Neural cell (in vitro differentiated cells): ENCODE results near the gene PRLHR. TPM values are rescaled to one million over a fixed set of nuclear protein-coding genes. Genes with fewer than 3 reads are reported as not detected.

Source experiments
- H2AFZ ChIP-seq: fragments of 200-600, 300-800 bp; sonication (generic), shearing (Covaris generic); 2 replicates; pipeline ENCODE4 v1.6.0; 2014; ENCODE audit warnings: low read depth, mild to moderate bottlenecking, antibody characterized with exemption, low read length, moderate library complexity
- H3F3A ChIP-seq: fragments of 200-600 bp; shearing (Covaris generic); 2 replicates; pipeline ENCODE4 v1.6.1; 2016; ENCODE audit warnings: mild to moderate bottlenecking, moderate library complexity, mixed read lengths, antibody characterized with exemption, low read length; ENCODE audit not compliant: insufficient read depth, poor library complexity, severe bottlenecking
- H3K27ac ChIP-seq: fragments of 200-600, 300-800 bp; sonication (generic), shearing (Covaris generic); 2 replicates; pipeline ENCODE4 v1.5.1; 2014; ENCODE audit warnings: mild to moderate bottlenecking, low read length, moderate library complexity
- H3K27me3 ChIP-seq: fragments of 300-800, 200-600 bp; sonication (generic), shearing (Covaris generic); 2 replicates; pipeline ENCODE4 v1.6.0; 2014; ENCODE audit warnings: mild to moderate bottlenecking, low read depth, low read length, moderate library complexity; ENCODE audit not compliant: insufficient read depth
- H3K36me3 ChIP-seq: fragments of 300-800, 200-600 bp; sonication (generic), shearing (Covaris generic); 2 replicates; pipeline ENCODE4 v1.5.1; 2014; ENCODE audit warnings: mild to moderate bottlenecking, antibody characterized with exemption, low read length, moderate library complexity; ENCODE audit not compliant: insufficient read depth
- H3K4me2 ChIP-seq: fragments of 300-800, 200-600 bp; sonication (generic), shearing (Covaris generic); 2 replicates; pipeline ENCODE4 v1.6.0; 2014; ENCODE audit warnings: mild to moderate bottlenecking, low read length
- H3K4me3 ChIP-seq: fragments of 300-800, 200-600 bp; sonication (generic), shearing (Covaris generic); 2 replicates; pipeline ENCODE4 v1.5.1; 2014; ENCODE audit warnings: mild to moderate bottlenecking, low read length, moderate library complexity
- H3K79me2 ChIP-seq: fragments of 200-600 bp; shearing (Covaris generic); replicated peaks from 2 replicates; pipeline ENCODE4 v1.6.0; 2014; ENCODE audit warnings: mild to moderate bottlenecking, low read length, moderate library complexity; ENCODE audit not compliant: insufficient read depth
- H3K9ac ChIP-seq: fragments of 300-800, 200-600 bp; sonication (generic), shearing (Covaris generic); 2 replicates; pipeline ENCODE4 v1.6.1; 2016; ENCODE audit warnings: mild to moderate bottlenecking, low read length, mixed read lengths
- H3K9me2 ChIP-seq: fragments of 200-600 bp; shearing (Covaris generic); 2 replicates; pipeline ENCODE4 v1.6.1; 2016; ENCODE audit warnings: mild to moderate bottlenecking, low read length, mixed read lengths; ENCODE audit not compliant: insufficient read depth
- H3K9me3 ChIP-seq: fragments of 200-600, 300-800 bp; sonication (generic), shearing (Covaris generic); 2 replicates; pipeline ENCODE4 v1.6.1; 2016; ENCODE audit warnings: mild to moderate bottlenecking, mixed run types, low read length, moderate library complexity, mixed read lengths
- H4K20me1 ChIP-seq: fragments of 200-600 bp; shearing (Covaris generic); 2 replicates; pipeline ENCODE4 v1.6.1; 2016; ENCODE audit warnings: mild to moderate bottlenecking, mixed run types; ENCODE audit not compliant: insufficient read depth
- CTCF ChIP-seq: fragments of 450-650 bp; IDR thresholded peaks from 2 replicates; pipeline ENCODE4 v1.5.1; 2014; ENCODE audit warnings: antibody characterized with exemption, mild to moderate bottlenecking, moderate library complexity; ENCODE audit not compliant: poor library complexity, severe bottlenecking
- EP300 ChIP-seq: fragments of 450-650 bp; conservative IDR thresholded peaks from 2 replicates; pipeline ENCODE4 v1.6.1; 2014; ENCODE audit warnings: antibody characterized with exemption, mild to moderate bottlenecking, moderate library complexity; ENCODE audit not compliant: poor library complexity, severe bottlenecking
- EZH2 ChIP-seq: fragments of 200-600, 300-800 bp; shearing (Covaris generic), sonication (generic); IDR thresholded peaks from 2 replicates; pipeline ENCODE4 v1.6.1; 2014; ENCODE audit warnings: antibody characterized with exemption, low read length, borderline replicate concordance, mild to moderate bottlenecking; ENCODE audit not compliant: insufficient read depth, poor library complexity, severe bottlenecking
- MXI1 ChIP-seq: fragments of 450-650 bp; conservative IDR thresholded peaks from 2 replicates; pipeline ENCODE4 v1.6.1; 2014; ENCODE audit warnings: antibody characterized with exemption, mild to moderate bottlenecking; ENCODE audit not compliant: poor library complexity, severe bottlenecking
- POLR2AphosphoS5 ChIP-seq: IDR thresholded peaks from 2 replicates; pipeline ENCODE4 v1.6.1; 2012
- RAD21 ChIP-seq: fragments of 450-650 bp; conservative IDR thresholded peaks from 2 replicates; pipeline ENCODE4 v1.6.1; 2014; ENCODE audit warnings: antibody characterized with exemption, mild to moderate bottlenecking, moderate library complexity
- SMC3 ChIP-seq: fragments of 450-650 bp; conservative IDR thresholded peaks from 2 replicates; pipeline ENCODE4 v1.6.1; 2014; ENCODE audit warnings: antibody characterized with exemption, mild to moderate bottlenecking, moderate library complexity; ENCODE audit not compliant: poor library complexity
- TAF1 ChIP-seq: IDR thresholded peaks from 2 replicates; pipeline ENCODE4 v1.6.1; 2012; ENCODE audit warnings: low read depth
- polyA plus RNA-seq: library from polyadenylated mRNA; depleted of rRNA; stranded (reverse); fragments of >200 nt; gene quantifications from 2 replicates; pipeline ENCODE4 v1.2.3, GENCODE V29; 2014
- TF ChIP-seq, protein P1 (sequence below): IDR thresholded peaks from 2 replicates; pipeline ENCODE4 v1.6.1; 2012; ENCODE audit warnings: borderline replicate concordance

The PRLHR gene
- polyA plus RNA-seq, 1 donor from 2014 or later, result 0.20 TPM

GRCh38 chr10:118582511-118582910, 12.9 kb downstream of the PRLHR start:
- Histone ChIP-seq H3K4me3 (no peak overlapping the region), H3K9me2 (no peaks in the 10 kb centered on the region), H2AFZ (no peak overlapping the region), H3K27me3 (no peaks in the 10 kb centered on the region), H3K79me2 (no peaks in the 10 kb centered on the region), H3F3A (no peaks in the 10 kb centered on the region), H3K36me3 (no peaks in the 10 kb centered on the region), H3K9me3 (no peaks in the 10 kb centered on the region), H4K20me1 (no peaks in the 10 kb centered on the region), H3K9ac (no peak overlapping the region), H3K27ac (no peak overlapping the region), H3K4me2 (no peak overlapping the region)
- no peak for TF ChIP-seq TAF1
- no peak for TF ChIP-seq RAD21
- TF ChIP-seq, protein P1, sequence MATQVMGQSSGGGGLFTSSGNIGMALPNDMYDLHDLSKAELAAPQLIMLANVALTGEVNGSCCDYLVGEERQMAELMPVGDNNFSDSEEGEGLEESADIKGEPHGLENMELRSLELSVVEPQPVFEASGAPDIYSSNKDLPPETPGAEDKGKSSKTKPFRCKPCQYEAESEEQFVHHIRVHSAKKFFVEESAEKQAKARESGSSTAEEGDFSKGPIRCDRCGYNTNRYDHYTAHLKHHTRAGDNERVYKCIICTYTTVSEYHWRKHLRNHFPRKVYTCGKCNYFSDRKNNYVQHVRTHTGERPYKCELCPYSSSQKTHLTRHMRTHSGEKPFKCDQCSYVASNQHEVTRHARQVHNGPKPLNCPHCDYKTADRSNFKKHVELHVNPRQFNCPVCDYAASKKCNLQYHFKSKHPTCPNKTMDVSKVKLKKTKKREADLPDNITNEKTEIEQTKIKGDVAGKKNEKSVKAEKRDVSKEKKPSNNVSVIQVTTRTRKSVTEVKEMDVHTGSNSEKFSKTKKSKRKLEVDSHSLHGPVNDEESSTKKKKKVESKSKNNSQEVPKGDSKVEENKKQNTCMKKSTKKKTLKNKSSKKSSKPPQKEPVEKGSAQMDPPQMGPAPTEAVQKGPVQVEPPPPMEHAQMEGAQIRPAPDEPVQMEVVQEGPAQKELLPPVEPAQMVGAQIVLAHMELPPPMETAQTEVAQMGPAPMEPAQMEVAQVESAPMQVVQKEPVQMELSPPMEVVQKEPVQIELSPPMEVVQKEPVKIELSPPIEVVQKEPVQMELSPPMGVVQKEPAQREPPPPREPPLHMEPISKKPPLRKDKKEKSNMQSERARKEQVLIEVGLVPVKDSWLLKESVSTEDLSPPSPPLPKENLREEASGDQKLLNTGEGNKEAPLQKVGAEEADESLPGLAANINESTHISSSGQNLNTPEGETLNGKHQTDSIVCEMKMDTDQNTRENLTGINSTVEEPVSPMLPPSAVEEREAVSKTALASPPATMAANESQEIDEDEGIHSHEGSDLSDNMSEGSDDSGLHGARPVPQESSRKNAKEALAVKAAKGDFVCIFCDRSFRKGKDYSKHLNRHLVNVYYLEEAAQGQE, result no peak
- TF ChIP-seq CTCF, result no peak
- no peak for TF ChIP-seq EP300
- TF ChIP-seq MXI1, result no peak
- TF ChIP-seq SMC3, result no peak
- TF ChIP-seq EZH2, result no peak
- TF ChIP-seq POLR2AphosphoS5, result no peak

DNA sequence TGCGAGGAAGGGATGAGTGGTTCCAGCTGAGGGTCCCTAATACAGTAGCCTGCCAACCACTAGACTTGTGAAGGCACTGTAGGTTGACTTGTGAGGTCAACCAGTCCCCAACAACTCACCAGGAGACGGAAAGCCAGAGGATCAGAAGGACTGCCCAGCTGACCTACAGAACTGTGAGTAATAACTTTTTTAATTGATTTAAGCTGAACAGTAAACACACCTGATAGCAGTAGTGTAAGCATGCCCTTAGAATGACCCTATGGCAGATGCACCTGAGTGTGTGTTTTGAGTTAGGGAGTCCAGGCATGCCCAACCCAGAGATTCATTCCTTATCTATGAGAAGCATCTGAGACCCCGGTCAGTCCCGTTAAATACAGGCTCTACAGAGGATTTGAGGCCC, 14.1 kb downstream of the PRLHR start:
- Histone ChIP-seq H2AFZ (no peak overlapping the region), H3K4me2 (no peak overlapping the region), H3K36me3 (no peaks in the 10 kb centered on the region), H3K9me3 (no peaks in the 10 kb centered on the region), H4K20me1 (no peaks in the 10 kb centered on the region), H3K79me2 (no peaks in the 10 kb centered on the region), H3K4me3 (no peak overlapping the region), H3K27ac (no peak overlapping the region), H3K9me2 (no peaks in the 10 kb centered on the region), H3F3A (no peaks in the 10 kb centered on the region), H3K9ac (no peak overlapping the region), H3K27me3 (no peaks in the 10 kb centered on the region)
- TF ChIP-seq SMC3 (no peak), MXI1 (no peak), EP300 (no peak), POLR2AphosphoS5 (no peak), TAF1 (no peak), CTCF (no peak), RAD21 (no peak), EZH2 (no peak)
- TF ChIP-seq, protein P1, result no peak
